RWPE1 (cell line): Measurements from ENCODE around the gene RSPH4A.

Experiments used
- CTCF ChIA-PET: fragments of 350-600 bp; sonication (Branson Sonifier 250); formaldehyde crosslinking; extraction: SDS; loops from one replicate; lab custom pipeline; 2021; lab: Yijun Ruan, JAX
- POLR2A ChIA-PET: fragments of 400-600 bp; formaldehyde crosslinking; extraction: SDS; loops from one replicate; lab custom pipeline; 2020; ENCODE audit warnings: antibody characterized with exemption; ENCODE audit not compliant: low non-redundant PET; lab: Yijun Ruan, JAX
- DNase-seq: peaks from one replicate; pipeline ENCODE4 v3.0.0; 2012; ENCODE audit warnings: low spot score
- H3K27ac ChIP-seq: fragments of 450-650 bp; 2 replicates; pipeline ENCODE4 v1.5.1; 2017
- TF ChIP-seq, protein P1 (sequence below): fragments of 450-650 bp; conservative IDR thresholded peaks from 2 replicates; pipeline ENCODE4 v1.5.1; 2017; ENCODE audit warnings: low read depth, mild to moderate bottlenecking

Gene RSPH4A

DNA sequence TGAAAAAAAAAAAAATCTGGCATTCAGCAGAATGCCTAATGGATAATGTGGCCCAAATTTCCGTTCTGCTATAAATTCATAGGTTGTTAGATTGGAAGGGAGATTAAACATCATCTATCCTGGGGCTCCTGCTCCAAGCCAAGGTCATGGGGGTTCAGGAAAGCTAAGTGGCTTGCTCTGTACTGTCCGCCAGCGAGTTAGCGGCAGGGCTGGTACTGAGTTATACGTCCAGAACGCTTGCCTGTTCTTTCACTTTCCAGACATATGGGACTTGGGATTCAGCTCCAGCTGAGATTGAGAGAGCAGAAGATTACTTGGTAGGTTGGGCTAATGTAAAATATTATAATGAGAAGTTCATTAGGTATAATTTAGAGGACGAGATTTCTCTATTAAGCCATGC lies 44.1 kb upstream of the RSPH4A start:
- DNase-seq: peak; percentile 44
- TF ChIP-seq, protein P1, sequence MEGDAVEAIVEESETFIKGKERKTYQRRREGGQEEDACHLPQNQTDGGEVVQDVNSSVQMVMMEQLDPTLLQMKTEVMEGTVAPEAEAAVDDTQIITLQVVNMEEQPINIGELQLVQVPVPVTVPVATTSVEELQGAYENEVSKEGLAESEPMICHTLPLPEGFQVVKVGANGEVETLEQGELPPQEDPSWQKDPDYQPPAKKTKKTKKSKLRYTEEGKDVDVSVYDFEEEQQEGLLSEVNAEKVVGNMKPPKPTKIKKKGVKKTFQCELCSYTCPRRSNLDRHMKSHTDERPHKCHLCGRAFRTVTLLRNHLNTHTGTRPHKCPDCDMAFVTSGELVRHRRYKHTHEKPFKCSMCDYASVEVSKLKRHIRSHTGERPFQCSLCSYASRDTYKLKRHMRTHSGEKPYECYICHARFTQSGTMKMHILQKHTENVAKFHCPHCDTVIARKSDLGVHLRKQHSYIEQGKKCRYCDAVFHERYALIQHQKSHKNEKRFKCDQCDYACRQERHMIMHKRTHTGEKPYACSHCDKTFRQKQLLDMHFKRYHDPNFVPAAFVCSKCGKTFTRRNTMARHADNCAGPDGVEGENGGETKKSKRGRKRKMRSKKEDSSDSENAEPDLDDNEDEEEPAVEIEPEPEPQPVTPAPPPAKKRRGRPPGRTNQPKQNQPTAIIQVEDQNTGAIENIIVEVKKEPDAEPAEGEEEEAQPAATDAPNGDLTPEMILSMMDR: no peak
- CTCF ChIA-PET: interaction anchor here (0.6 to 1.5 kb wide), 3 partner anchors 10 to 367 kb away, joined by 3 to 7 read pairs (median 3); no protein-coding TSS in a partner anchor
- H3K27ac ChIP-seq: peak overlapping the region; percentile 93; the same call in 1 of the 2 replicates
- POLR2A ChIA-PET: interaction anchor here (1.0 to 1.1 kb wide), 2 partner anchors 8 to 14 kb away, joined by 3 to 5 read pairs; no protein-coding TSS in a partner anchor

DNA sequence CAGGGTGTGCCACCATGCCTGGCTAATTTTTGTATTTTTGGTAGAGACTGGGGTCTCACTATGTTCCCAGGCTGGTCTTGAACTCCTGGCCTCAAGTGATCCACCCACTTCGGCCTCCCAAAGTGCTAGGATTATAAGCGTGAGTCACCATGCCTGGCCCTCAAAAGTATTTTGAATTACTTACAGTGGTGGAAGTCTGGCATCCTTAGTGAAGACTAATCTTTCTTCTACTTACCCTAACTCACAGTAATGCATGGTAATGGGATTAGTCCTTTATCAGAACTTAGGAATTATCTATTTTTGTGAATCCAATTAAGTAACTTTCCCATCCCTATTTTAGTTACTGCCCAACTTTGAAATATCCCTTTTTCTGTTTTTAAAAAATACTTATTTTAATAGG lies 41.1 kb upstream of the RSPH4A start:
- CTCF ChIA-PET: no interaction called here
- DNase-seq: no peak
- POLR2A ChIA-PET: no interaction called here
- no peak overlapping the region for H3K27ac ChIP-seq
- TF ChIP-seq, protein P1: no peak

DNA sequence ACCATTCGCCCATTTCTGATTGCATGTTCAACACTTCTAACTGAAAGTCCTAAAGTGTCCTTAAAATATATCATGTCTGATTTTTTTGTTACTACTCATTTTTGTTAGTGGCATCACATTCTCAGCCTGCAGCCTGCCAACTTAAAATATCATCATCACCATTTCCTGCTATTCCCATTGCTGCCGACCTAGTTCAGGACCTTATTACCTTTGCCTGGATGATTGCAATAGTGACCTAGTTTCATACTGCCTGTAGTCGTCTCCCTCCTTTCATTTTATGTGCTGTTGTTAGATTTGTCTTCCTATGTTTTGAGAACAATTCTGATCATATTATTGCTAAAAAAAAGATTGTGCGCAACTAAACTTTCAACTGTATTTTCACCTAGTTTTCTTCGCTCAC lies 38.8 kb upstream of the RSPH4A start:
- TF ChIP-seq, protein P1: no peak
- ChIA-PET POLR2A (no interaction called here), CTCF (no interaction called here)
- DNase-seq: no peak
- H3K27ac ChIP-seq: no peak overlapping the region

DNA sequence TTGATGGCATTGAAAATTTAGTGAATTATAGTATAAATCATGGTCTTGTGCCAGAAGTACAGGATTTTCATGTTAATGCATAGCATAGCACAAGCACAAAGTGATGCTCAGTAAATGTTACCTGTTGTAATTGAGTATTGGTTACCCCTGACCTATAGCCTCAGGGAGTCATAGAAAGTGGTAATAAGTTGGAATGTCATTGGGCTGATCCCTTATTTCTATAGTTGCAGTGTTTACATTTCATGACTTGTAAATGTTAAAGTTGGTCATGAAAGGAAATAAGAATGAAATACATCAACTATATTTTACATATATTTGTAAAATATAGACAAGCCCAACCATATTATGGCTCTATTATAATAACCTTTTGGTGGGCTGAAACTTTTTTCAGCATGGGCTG lies 37.9 kb upstream of the RSPH4A start:
- ChIA-PET CTCF (no interaction called here), POLR2A (no interaction called here)
- DNase-seq: no peak
- TF ChIP-seq, protein P1: no peak
- H3K27ac ChIP-seq: no peak overlapping the region

DNA sequence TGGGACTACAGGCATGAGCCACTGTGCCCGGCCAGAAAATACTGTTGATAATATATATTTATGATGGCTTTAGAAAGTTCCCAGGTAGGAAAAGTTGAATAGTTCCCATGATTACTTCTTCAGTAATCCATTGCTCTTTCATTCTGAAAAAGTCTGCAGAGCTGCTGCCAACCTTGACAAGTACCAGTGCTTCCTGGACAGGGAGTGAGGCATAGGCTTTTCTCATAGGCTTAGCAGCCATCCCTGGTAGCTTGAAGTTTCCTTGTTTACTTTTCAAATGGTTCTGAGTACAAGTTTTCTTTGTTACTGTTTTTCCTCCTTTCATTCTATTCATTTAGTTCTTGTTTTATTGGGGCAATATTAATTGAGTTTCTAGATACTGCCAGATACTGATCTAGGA lies 37.1 kb upstream of the RSPH4A start:
- H3K27ac ChIP-seq: no peak overlapping the region
- no peak for DNase-seq
- ChIA-PET CTCF (interaction anchor here (0.7 kb wide), 1 partner anchor 344 kb away, joined by 3 read pairs; no protein-coding TSS in a partner anchor), POLR2A (no interaction called here)
- TF ChIP-seq, protein P1: no peak

DNA sequence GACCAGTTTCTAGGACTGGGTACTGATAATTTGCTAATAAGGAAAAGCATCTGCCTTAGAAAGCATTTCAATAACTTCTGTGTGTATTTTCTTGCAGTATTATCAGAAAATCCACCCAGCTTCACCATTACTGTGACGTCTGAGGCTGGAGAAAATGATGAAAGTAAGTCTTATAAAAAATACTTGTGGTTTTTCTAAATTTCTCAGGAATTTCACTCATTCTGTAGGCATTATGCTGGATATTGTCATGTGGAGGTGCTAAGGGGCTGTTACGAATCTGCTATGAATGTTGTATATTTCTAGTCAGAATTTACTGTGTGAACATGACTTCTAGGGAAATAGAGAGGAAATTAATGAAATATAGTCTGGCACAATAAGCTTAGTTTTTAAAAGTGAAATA lies 36.1 kb upstream of the RSPH4A start:
- ChIA-PET POLR2A (interaction anchor here (1.0 kb wide), 1 partner anchor 9 kb away, joined by 3 read pairs; the partner anchor contains the start of gene RWDD1), CTCF (no interaction called here)
- TF ChIP-seq, protein P1: no peak
- DNase-seq: no peak
- no peak overlapping the region for H3K27ac ChIP-seq
